HG03442 (cell line): ENCODE data around the gene CUBN.

Source experiments
- ATAC-seq: cut with Tn5 transposase; IDR thresholded peaks from one replicate; pipeline ENCODE4 v1.9.1; 2021; ENCODE audit warnings: mild to moderate bottlenecking, moderate library complexity; ENCODE audit not compliant: unreplicated experiment

The CUBN gene

DNA sequence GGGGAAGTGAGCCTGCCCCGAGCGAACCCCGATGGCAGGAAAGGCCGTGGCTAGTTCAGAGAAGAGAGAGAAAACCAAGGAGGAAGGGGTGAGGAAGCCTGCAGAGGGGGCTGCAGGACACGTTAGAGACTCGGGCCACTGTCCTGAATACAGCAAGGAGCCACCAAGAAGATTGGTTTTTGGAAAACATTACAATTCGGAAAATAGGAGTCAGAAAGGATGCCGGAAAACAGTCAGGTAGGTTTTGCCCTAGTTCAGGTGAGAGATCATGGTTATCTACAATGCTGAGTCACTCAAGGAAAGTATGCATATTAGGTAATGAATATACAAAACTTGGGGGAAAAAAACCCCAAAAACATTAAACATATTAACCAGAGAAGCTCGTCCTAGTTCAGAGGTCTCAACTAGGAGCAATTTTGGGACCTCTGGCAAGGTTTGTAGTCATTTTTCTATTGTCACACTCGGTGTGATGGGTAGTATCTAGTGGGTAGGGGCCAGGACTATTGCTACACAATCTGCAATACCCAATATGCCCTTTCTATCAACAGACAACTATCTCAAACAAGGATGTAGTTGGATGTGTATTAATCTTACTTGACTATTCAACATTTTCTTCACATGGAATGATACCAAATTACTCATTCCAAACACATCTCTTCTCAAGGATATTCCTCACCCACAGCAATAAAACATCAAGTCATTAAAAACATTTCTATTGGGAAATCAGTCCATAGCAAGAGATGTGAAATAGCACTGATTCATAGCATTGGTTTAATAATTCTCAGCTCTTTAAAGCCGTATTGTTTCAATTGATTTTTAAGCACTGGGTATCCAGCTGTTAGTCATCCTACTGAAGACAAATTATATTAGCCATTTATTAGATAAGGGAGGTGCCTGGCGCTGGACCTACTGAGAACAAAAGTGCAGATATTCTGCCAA lies 238.0 kb downstream of the CUBN start:
- no peak for ATAC-seq

DNA sequence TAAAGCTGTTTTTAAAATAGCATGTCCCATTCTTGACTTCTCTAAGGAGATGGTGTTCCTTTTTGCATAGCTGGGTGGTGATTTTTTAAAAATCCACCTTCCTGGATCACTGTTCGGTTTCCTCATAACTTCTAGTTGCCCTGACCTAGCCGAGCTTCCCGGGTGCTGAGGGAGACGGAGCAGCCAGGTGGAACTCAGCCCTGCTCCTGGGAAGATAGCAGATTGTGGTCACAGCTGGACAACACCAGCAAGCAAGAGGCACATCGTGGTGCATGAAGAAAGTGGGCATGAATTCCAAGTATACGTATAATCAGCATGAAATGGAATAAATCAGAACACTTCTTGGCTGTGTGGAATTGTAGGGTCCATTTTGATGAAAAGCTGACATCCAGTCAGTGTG lies 238.9 kb downstream of the CUBN start:
- ATAC-seq, result no peak

DNA sequence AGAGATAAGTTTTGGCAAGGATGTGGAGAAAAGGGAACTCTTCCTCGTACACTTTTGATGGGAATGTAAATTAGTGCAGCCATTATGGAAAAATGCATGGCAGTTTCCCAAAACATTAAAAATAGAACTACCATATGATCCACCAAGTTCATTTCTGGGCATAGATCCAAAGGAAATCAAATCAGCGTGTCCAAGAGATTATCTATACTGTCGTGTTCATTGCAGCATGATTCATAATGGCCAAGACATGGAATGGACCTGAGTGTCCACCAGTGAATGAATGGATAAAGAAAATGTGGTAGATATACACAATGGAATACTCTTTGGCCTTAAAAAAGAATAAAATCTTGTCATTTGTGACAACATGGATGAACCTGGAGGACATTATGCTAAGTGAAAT lies 242.0 kb downstream of the CUBN start:
- no peak for ATAC-seq

DNA sequence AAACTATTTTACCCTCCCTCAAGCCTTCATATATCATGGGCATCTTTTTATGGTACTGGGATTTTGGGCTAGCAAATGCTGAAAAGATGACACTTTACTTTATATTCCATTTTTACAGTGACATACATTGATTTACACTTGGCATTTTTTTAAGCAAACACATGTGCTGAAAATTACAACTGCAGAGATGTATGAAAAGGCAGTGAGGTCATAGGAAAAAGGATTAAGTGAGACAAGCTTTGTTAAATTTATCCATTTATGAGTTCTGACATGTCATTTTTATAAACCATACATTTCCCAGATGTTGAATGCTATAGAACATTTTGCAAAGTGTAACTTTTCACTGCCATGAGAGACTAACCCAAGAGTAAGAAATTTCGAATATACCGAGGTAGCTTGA lies 243.6 kb downstream of the CUBN start:
- ATAC-seq, result no peak

DNA sequence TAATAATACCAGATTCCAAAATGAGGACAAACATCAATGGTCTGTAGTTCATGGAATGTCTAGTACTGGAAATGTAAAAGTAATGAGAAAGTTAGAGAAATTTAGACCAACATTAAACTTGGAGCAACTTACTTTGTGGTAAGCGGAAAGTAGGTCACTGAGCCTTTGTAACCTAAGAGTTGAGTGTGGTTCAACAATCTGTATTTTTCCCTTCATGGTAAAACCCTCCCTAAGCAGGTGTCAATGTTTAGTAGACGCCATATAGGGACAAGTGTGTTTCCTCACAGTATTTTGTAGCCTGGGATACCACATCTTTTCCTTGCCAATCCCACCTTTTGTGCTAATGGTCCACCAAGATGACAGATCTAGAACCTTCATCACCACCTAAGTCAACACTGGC lies 245.1 kb downstream of the CUBN start:
- no peak for ATAC-seq

DNA sequence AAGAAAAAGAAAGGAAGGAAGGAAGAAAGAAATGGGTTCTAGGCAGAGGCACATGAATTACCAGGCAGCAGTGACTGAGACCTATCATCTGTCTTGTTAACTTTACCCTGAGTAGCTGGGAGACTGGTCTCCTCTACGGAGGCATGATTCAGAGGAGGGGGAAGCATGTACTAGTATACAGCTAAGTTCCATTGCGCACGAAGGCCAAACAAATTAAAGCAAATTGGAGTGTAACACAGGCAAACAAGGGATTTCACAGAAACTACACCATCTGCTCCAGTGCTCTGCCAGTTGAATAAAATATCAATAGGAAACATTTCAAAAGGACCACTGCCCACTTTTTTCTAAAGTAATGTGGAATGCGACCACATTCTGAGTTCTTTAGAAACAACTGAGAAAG lies 246.5 kb downstream of the CUBN start:
- no peak for ATAC-seq

DNA sequence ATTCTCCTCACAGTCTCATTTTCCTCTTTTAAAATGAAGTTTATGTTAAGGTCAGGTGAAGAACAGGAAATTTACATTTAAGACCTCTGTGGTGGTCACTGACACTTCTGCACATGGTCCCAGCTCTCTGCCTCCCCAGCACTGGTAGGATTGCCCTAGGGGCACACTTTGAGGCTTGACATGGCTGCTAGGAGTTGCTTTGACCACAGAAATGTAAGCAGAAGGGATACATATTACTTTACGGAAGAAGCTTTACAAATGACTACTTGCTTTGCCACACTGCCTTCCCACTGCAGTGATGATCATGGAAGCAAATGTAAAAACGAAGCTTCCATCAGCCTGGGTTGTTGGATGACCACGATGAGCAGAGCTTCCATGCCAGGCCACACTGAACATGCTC lies 259.3 kb downstream of the CUBN start:
- ATAC-seq, result no peak

DNA sequence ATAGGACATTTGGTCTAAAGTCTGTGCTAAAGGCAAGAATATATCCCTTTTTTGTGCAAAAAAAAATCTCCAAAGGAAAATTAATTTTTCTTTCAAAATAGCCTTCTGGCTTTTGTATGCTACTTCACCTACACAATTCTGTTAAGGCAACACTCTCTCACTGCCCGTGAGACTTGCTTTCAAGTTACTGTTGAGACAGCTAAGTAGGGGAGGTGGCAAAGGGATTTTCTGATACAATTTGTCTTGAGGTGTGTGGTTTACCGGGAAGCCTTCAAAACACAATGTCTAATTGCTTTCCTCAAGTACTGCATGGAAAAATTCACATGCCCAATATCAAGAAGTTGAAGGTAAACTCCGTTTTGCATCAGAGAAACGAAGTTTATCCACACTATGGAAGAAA lies 261.6 kb downstream of the CUBN start:
- ATAC-seq, result no peak

DNA sequence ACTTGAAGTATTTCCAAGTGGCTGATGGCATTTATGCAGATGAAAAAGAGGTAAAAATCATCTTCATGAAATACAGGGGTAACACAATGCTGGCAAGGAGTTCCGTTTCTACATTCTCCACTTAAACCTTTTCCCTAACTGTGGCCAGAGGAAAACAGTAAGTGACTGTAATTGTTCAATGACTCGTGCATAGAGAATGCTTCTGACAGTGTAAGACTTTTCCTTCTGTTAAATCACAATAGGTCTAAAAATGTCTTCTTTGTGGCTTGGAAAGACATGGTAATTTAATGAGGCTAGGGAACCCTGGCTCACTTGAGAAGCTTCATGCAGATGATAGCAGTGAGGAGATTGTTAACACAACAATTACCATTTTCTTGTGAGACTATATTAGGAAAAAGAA lies 262.1 kb downstream of the CUBN start:
- ATAC-seq, result no peak

DNA sequence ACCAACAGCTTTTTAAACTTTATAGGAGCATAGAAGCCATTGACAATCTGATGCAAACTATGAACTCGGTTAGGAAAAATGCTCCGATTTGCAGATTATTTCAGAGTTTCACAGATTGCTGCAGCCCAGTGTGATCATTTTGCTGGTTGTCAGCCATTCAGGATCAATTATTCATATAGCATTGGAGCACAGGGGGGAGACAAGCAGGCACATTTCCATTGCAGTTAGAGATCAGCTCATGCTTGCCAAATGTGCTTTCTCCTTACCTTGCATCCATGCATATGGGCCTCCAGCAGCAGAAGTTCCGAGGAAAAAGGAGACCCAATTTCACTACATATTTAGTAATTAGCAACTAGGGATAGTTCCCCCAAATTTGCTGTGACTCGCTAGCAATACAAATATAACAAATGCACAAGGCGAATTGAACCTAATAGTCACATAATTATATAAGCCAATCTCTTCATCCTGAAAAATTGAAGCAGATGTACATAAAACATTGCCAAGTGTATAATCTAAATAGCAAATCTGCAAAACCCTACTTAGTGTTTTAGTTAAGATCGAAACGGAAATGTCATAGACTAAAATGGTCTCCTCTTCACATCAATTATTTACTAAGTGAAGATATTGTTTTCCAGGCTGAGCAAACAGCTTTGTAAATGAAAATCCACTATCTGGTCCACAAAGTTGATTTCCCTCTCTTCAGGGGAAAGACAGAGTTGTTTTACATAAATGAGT lies 262.9 kb downstream of the CUBN start:
- ATAC-seq, result no peak

DNA sequence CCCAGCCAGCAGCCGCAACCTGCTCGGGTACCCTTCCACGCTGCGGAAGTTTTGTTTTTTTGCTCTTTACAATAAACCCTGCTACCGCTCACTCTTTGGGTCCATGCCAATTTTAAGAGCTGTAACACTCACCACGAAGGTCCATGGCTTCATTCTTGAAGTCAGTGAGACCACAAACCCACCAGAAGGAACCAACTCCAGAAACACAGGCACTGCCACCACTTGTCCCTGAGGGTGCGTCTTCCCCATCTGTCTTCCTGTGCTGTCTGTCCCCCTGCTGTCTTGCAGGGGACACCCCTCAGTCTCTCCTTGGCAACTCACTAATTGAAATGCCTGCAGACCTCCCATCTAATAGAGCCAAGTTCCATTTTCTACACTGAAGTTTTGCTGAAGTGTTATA lies 263.8 kb downstream of the CUBN start:
- ATAC-seq, result no peak

DNA sequence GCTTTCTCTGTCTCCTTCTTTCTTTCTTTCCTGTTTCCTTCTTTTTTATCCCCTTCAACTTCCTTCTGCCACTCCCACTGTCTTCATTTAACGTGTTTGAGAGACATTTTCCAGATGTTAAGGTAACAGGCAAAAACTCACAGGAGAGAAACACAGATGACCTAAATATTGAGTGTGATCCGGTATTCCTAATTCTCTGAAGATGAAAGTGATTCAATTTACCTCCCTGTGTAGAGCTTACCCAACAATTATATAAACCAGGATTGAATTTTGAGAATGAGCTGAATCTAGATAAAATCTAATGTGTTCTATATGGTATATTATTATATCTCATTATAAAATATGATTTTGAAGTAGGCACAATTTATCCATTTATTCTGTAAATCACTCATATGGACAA lies 265.8 kb downstream of the CUBN start:
- no peak for ATAC-seq

DNA sequence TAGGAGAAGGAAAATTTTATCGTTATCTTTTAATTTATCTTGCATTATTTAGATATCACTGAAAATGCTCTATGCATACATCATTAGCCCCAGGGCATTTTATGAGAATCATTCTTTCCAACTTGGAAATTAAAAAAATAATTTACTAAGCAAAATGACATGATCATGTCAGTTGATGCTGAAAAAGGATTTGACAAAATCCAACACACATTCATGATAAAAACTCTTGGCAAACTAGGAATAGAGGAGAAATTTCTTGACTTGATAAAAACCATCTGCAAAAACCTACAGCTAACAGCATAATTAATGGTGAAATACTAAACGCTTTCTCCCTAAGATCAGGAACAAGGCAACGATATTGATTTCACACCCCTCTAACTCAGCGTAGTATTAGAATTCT lies 272.2 kb downstream of the CUBN start:
- ATAC-seq, result no peak

DNA sequence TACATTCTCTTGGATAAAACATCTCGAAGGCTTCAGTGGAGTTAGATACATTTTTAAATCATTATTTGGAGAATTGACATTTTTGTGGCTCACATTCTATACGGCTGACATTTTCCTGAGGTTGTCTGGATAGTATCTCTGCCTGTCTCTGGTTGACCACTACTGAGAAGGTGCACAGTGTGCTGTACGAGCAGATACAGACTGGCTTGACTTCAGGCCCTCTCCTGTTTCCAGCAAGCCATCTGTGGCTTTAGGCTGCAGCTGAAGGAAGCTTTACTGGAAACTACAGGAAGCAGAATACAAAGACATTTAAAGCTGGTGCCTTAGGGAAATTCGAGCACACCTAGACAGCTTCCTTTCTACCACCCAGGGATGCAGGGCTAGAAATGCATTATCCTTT lies 273.0 kb downstream of the CUBN start:
- ATAC-seq, result no peak

DNA sequence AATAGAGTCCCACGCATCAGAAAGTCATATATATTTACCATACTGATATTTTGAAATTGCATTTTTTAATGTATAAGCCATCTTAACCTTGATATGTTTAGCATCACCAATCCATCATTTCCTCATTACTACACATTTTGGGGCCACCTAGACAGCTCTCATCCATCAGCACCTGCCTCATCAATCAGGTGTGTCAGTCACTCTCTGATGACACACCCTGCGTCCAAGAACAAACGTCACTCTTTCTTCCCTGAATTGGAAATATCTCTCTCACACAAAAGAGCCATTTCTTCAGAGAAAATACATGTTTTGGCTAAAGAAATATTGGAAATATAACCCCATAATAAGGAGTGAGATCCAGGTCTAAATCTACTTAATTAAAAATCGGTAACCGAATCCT lies 273.5 kb downstream of the CUBN start:
- no peak for ATAC-seq

DNA sequence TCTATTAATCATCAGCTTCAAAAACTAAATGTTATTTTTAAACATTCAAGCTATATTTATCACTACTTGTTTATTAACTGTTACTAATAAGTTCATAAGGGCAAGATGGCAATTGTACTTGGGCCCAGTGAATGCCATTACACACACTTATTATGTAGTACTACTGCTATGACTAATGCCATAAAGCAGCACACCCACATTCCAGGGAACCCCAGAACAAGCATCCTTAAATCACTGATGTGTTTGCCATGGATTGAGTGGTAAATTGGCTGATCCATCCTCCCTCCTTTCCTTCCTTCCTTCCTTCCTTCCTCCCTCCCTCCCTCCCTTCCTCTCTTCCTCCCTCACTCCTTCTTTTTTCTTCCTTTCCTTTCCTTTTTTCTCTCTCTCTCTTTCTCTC lies 275.0 kb downstream of the CUBN start:
- ATAC-seq, result no peak

DNA sequence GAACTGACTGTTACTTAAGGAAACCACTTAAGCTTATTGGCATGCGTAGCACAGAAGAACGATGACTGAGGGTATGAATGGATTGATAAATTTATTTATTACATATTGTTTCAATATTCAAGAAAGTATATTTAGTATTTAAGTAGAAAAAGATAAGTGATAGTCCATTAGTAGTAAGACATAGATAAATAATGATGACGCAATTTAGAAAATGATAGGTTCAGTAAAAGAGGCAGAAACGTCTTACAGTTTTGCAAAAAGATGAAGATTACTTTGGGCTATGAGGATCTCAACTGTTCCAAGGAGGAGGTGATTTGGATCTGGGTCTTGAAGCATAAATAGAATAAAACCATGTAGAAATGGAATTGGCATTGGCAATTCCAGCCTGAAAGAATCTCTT lies 275.8 kb downstream of the CUBN start:
- ATAC-seq, result no peak

DNA sequence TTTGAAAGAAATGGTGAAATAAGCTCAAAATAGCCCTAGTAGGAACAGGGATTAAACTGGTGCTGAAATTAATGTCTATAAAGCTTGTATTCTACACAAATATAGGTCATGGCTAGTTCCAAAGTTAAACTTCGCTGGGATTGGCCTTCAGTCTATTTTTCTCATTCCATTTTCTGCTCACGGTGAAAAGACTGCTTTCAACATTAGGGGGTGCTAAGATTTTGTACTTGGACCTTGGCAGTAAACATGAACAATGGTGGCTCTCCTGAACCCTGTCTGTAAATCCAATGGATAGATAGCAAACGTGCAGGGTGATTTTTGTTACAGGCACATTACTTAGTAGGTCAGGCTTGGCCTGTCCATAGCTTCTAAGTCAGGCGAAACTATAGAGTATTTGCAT lies 276.4 kb downstream of the CUBN start:
- ATAC-seq, result no peak

DNA sequence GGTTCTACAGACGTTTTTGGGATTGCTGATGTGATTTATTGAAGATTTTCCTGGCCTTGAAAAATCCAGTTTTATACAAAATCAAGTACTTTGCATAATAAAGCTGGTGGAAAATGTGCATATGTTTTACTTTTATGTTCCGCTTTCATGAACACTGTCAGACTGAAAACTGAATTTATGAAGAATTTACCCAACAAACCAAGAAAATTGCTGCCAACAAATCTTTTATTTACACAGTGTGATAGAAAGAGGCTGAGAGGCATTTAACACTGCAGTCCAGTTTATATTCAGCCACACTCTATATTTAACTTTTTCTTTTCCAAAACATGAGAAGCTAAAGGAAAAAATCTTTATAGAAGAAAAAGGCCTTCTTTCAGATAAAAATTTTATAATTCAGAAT lies 277.0 kb downstream of the CUBN start:
- ATAC-seq, result no peak

DNA sequence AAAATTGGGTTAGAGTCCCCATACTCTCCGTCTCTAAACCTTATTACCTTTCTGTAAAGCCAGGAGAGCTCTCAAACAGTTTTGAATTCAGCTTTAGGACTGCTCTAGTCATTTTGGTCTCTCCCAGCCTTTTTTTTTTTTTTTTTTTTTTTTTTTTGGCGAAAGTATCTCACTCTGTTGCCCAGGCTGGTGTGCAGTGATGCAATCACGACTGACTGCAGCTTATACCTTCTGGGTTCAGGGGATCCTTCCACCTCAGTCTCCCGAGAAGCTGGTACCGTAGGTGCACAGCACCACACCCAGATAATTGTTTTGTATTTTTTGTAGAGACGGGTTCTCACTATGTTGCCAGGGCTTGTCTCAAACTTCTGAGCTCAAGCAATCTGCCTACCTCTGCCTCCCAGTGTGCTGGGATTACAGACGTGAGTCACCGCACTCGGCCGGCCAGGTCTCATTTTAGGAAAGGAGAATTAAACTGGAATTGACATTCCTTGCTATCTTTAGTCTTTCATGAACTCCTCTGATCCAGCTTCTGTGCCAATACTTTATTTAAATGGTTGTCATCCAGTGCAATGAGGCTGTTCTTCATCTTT lies 281.0 kb downstream of the CUBN start:
- no peak for ATAC-seq

DNA sequence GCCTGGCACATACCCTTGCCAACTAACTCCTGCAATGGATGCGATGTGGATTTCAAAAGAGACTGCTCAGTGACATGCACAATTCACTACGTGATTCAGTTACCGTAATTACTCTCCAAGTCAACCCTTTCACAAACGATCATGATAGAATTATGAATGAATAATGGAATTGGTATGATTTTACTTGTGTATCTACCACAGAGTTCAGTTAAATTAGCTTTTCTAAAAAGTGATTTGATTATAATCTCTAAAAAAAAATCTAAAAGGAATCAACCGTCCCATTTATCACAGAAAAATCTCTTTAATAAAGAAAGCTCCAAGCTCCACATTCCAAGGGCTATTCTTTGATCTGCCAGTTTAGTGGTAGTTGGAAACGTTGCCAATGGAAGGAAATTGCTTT lies 282.0 kb downstream of the CUBN start:
- ATAC-seq, result no peak

DNA sequence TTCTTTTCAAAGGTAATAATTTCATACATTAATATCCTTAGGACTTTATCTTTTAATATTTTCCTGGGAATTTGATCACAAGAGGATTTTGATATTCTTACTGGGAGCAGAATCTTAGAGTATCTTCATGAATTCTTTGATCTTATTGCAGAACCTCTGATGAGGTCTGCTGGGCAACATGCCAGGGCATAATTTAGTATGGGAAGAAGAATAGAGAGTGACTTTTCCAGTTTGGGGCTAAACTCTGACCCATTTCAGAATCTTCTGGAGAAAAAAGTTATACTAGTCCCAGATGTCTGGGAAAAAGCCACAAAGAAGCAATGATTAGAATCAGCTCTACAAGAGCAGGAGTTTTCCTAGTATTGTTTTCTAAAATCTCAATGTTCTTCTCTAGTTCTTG lies 284.4 kb downstream of the CUBN start:
- no peak for ATAC-seq
